SK-N-SH treated with all-trans-retinoic acid at 6 μM for 48 hours (cell line): ENCODE measurements around the gene CHST8.

Experiments used
- ATAC-seq: fragments of 200-7000 bp; cut with Tn5 transposase; 3 replicates; pipeline ENCODE4 v1.9.1; 2020; ENCODE audit warnings: mild to moderate bottlenecking, moderate library complexity
- ARNTL ChIP-seq: fragments of 450-650 bp; formaldehyde crosslinking; IDR thresholded peaks from 2 replicates; pipeline ENCODE4 v1.5.0; 2020; ENCODE audit warnings: low read depth, mild to moderate bottlenecking, moderate library complexity, borderline replicate concordance
- BACH2 ChIP-seq: fragments of 250-450 bp; sonication (Bioruptor Pico); IDR thresholded peaks from 2 replicates; pipeline ENCODE4 v1.9.0; 2021; ENCODE audit warnings: mild to moderate bottlenecking, borderline replicate concordance
- CREB5 ChIP-seq: fragments of 250-450 bp; sonication (Bioruptor Pico); IDR thresholded peaks from 2 replicates; pipeline ENCODE4 v1.5.1; 2020; ENCODE audit warnings: low read depth, mild to moderate bottlenecking, moderate library complexity
- CSDC2 ChIP-seq: fragments of 250-450 bp; sonication (Bioruptor Pico); IDR thresholded peaks from 2 replicates; pipeline ENCODE4 v1.5.0; 2020; ENCODE audit warnings: mild to moderate bottlenecking, moderate library complexity
- ESRRG ChIP-seq: fragments of 250-450 bp; sonication (Bioruptor Pico); IDR thresholded peaks from 2 replicates; pipeline ENCODE4 v1.6.1; 2021; ENCODE audit warnings: mild to moderate bottlenecking
- GLIS3 ChIP-seq: fragments of 250-450 bp; sonication (Bioruptor Pico); IDR thresholded peaks from 2 replicates; pipeline ENCODE4 v1.5.0; 2020; ENCODE audit warnings: mild to moderate bottlenecking, moderate library complexity
- ISL1 ChIP-seq: fragments of 250-450 bp; sonication (Bioruptor Pico); IDR thresholded peaks from 2 replicates; pipeline ENCODE4 v2.1.2; 2022; ENCODE audit warnings: mild to moderate bottlenecking, moderate library complexity
- OSR1 ChIP-seq: fragments of 250-450 bp; sonication (Bioruptor Pico); IDR thresholded peaks from 2 replicates; pipeline ENCODE4 v1.8.0; 2022; ENCODE audit warnings: moderate library complexity, mild to moderate bottlenecking, inconsistent platforms
- PATZ1 ChIP-seq: fragments of 250-450 bp; sonication (Bioruptor Pico); IDR thresholded peaks from 2 replicates; pipeline ENCODE4 v1.8.0; 2020; ENCODE audit warnings: mild to moderate bottlenecking, moderate library complexity, borderline replicate concordance
- POU6F1 ChIP-seq: fragments of 250-450 bp; sonication (Bioruptor Pico); IDR thresholded peaks from 2 replicates; pipeline ENCODE4 v1.8.0; 2021; ENCODE audit warnings: low read depth, mild to moderate bottlenecking, moderate library complexity, borderline replicate concordance
- PPARA ChIP-seq: fragments of 250-450 bp; sonication (Bioruptor Pico); IDR thresholded peaks from 2 replicates; pipeline ENCODE4 v1.5.0; 2020; ENCODE audit warnings: mild to moderate bottlenecking, borderline replicate concordance
- RARB ChIP-seq: fragments of 250-450 bp; sonication (Bioruptor Pico); IDR thresholded peaks from 2 replicates; pipeline ENCODE4 v1.8.0; 2021; ENCODE audit warnings: mild to moderate bottlenecking, moderate library complexity
- SNAI2 ChIP-seq: fragments of 250-450 bp; sonication (Bioruptor Pico); IDR thresholded peaks from 2 replicates; pipeline ENCODE4 v1.5.0; 2020; ENCODE audit warnings: mild to moderate bottlenecking, moderate library complexity
- TCF4 ChIP-seq: fragments of 250-450 bp; sonication (Bioruptor Pico); IDR thresholded peaks from 2 replicates; pipeline ENCODE4 v1.8.0; 2021; ENCODE audit warnings: mild to moderate bottlenecking, moderate library complexity, borderline replicate concordance
- TOX ChIP-seq: fragments of 250-450 bp; sonication (Bioruptor Pico); IDR thresholded peaks from 2 replicates; pipeline ENCODE4 v1.8.0; 2021; ENCODE audit warnings: mild to moderate bottlenecking, moderate library complexity, borderline replicate concordance
- TSHZ2 ChIP-seq: fragments of 250-450 bp; sonication (Bioruptor Pico); IDR thresholded peaks from 2 replicates; pipeline ENCODE4 v1.5.0; 2020; ENCODE audit warnings: mild to moderate bottlenecking, moderate library complexity
- ZC3H10 ChIP-seq: fragments of 250-450 bp; sonication (Bioruptor Pico); IDR thresholded peaks from 2 replicates; pipeline ENCODE4 v1.5.1; 2021; ENCODE audit warnings: mild to moderate bottlenecking, moderate library complexity
- ZFP3 ChIP-seq: fragments of 250-450 bp; sonication (Bioruptor Pico); IDR thresholded peaks from 2 replicates; pipeline ENCODE4 v1.5.0; 2020; ENCODE audit warnings: mild to moderate bottlenecking, moderate library complexity
- ZNF565 ChIP-seq: fragments of 450-650 bp; formaldehyde crosslinking; conservative IDR thresholded peaks from 2 replicates; pipeline ENCODE4 v1.5.0; 2020; ENCODE audit warnings: low read depth, mild to moderate bottlenecking, moderate library complexity
- ZNF70 ChIP-seq: fragments of 450-650 bp; formaldehyde crosslinking; IDR thresholded peaks from 2 replicates; pipeline ENCODE4 v1.5.0; 2020; ENCODE audit warnings: mild to moderate bottlenecking, moderate library complexity
- ZNF8 ChIP-seq: fragments of 450-650 bp; formaldehyde crosslinking; IDR thresholded peaks from 2 replicates; pipeline ENCODE4 v1.5.0; 2020; ENCODE audit warnings: mild to moderate bottlenecking, moderate library complexity

The CHST8 gene

GRCh38 chr19:33668968-33669367 lies 47.2 kb downstream of the CHST8 start (continued):
- no peak for TF ChIP-seq TSHZ2 (CRISPR knock-in tag)
- no peak for TF ChIP-seq POU6F1 (CRISPR knock-in tag)
- TF ChIP-seq ZFP3 (CRISPR knock-in tag): no peak
- no peak for TF ChIP-seq RARB (CRISPR knock-in tag)
- TF ChIP-seq GLIS3 (CRISPR knock-in tag): no peak
- no peak for TF ChIP-seq ARNTL (CRISPR knock-in tag)

- ATAC-seq: no peak
- no peak for TF ChIP-seq RARB (CRISPR knock-in tag)
- no peak for TF ChIP-seq ZNF8 (CRISPR knock-in tag)
Observed at GRCh38 chr19:33669376-33669775, 47.6 kb downstream of the CHST8 start.

- no peak for ATAC-seq
- no peak for TF ChIP-seq ZNF565
Observed at GRCh38 chr19:33670398-33670797, 48.6 kb downstream of the CHST8 start.

- no peak for TF ChIP-seq CSDC2 (CRISPR knock-in tag)
- no peak for TF ChIP-seq ZNF8 (CRISPR knock-in tag)
- no peak for TF ChIP-seq TCF4 (CRISPR knock-in tag)
- no peak for TF ChIP-seq GLIS3 (CRISPR knock-in tag)
- TF ChIP-seq OSR1: no peak
- TF ChIP-seq ZNF70: no peak
- TF ChIP-seq SNAI2 (CRISPR knock-in tag): no peak
- TF ChIP-seq ARNTL (CRISPR knock-in tag): no peak
- TF ChIP-seq TSHZ2 (CRISPR knock-in tag): no peak
- TF ChIP-seq PPARA (CRISPR knock-in tag): no peak
- no peak for TF ChIP-seq BACH2 (CRISPR knock-in tag)
- no peak for TF ChIP-seq ISL1 (CRISPR knock-in tag)
- no peak for TF ChIP-seq TOX
- TF ChIP-seq ZNF565: no peak
- TF ChIP-seq CREB5: no peak
- TF ChIP-seq POU6F1 (CRISPR knock-in tag): no peak
- no peak for TF ChIP-seq ZC3H10 (CRISPR knock-in tag)
- TF ChIP-seq PATZ1 (CRISPR knock-in tag): no peak
- TF ChIP-seq RARB (CRISPR knock-in tag): no peak
- TF ChIP-seq ESRRG (CRISPR knock-in tag): no peak
- ATAC-seq: no peak
Observed at GRCh38 chr19:33671211-33671610, 49.5 kb downstream of the CHST8 start.
